Skeletal muscle satellite cell (primary cell): ENCODE data around the gene NAALAD2.
"Not testable (repeated sequence)": the region's sequence is repeated elsewhere in the genome, so short reads cannot be mapped to it uniquely, and the experiment has no call there.

Source experiments
- H3K27me3 ChIP-seq: 2 replicates; pipeline ENCODE4 v1.7.0; 2013; ENCODE audit warnings: low read length; ENCODE audit not compliant: control insufficient read depth, insufficient read depth
- H3K36me3 ChIP-seq: 2 replicates; pipeline ENCODE4 v1.7.0; 2013; ENCODE audit warnings: mild to moderate bottlenecking, control low read depth, low read length; ENCODE audit not compliant: insufficient read depth
- H3K4me1 ChIP-seq: 2 replicates; pipeline ENCODE4 v1.7.0; 2013; ENCODE audit warnings: low read length; ENCODE audit not compliant: control insufficient read depth, insufficient read depth
- H3K4me2 ChIP-seq: 2 replicates; pipeline ENCODE4 v1.7.0; 2013; ENCODE audit warnings: mild to moderate bottlenecking, low read length
- H3K4me3 ChIP-seq: 2 replicates; pipeline ENCODE4 v1.7.0; 2013; ENCODE audit warnings: low read length
- H3K9ac ChIP-seq: 2 replicates; pipeline ENCODE4 v1.7.0; 2013; ENCODE audit warnings: mild to moderate bottlenecking, low read depth, low read length, moderate library complexity
- H3K9me3 ChIP-seq: replicated peaks from 2 replicates; pipeline ENCODE4 v1.7.0; 2013; ENCODE audit warnings: mild to moderate bottlenecking, control low read depth, low read length

Gene NAALAD2

GRCh38 chr11:90221803-90222458 is 87.5 kb downstream of the NAALAD2 start:
- Histone ChIP-seq H3K4me3 (peak overlapping the region; percentile 93), H3K4me2 (peak overlapping the region; percentile 87)

GRCh38 chr11:90222459-90223247 is 88.2 kb downstream of the NAALAD2 start, which contains the start of gene CHORDC1:
Gene CHORDC1, minus strand, starts transcription at chr11:90223049. Its CDS starts 95 bp downstream, at chr11:90222954.
- H3K9me3 ChIP-seq, result no peaks in the 10 kb centered on the region
- peak within 1 kb of the TSS; percentile 93 for H3K4me3 ChIP-seq
- peak within 1 kb of the TSS; percentile 91 for H3K9ac ChIP-seq
- H3K36me3 ChIP-seq, result no peaks in the 10 kb centered on the region
- no peaks in the 10 kb centered on the region for H3K27me3 ChIP-seq
- peak within 1 kb of the TSS; percentile 87 for H3K4me2 ChIP-seq
- H3K4me1 ChIP-seq, result peaks cover 17% of the 10 kb centered on the region

More at GRCh38 chr11:90221803-90222458, 87.5 kb downstream of the NAALAD2 start:
- Histone ChIP-seq H3K36me3 (no peaks in the 10 kb centered on the region), H3K4me1 (peaks cover 17% of the 10 kb centered on the region), H3K9me3 (no peaks in the 10 kb centered on the region), H3K9ac (peak overlapping the region; percentile 91), H3K27me3 (no peaks in the 10 kb centered on the region)

- H3K36me3 ChIP-seq, result no peaks in the 10 kb centered on the region
- peak overlapping the region; percentile 91 for H3K9ac ChIP-seq
- H3K4me2 ChIP-seq, result peak overlapping the region; percentile 87
- no peaks in the 10 kb centered on the region for H3K27me3 ChIP-seq
- H3K9me3 ChIP-seq, result no peaks in the 10 kb centered on the region
- H3K4me1 ChIP-seq, result peaks cover 17% of the 10 kb centered on the region
- peak overlapping the region; percentile 93 for H3K4me3 ChIP-seq
Observed at GRCh38 chr11:90223248-90223585, 88.8 kb downstream of the NAALAD2 start.

GRCh38 chr11:90228056-90228455 is 93.6 kb downstream of the NAALAD2 start:
- Histone ChIP-seq H3K9ac (no peak overlapping the region), H3K36me3 (no peaks in the 10 kb centered on the region), H3K4me1 (no peaks in the 10 kb centered on the region), H3K27me3 (peaks cover 3% of the 10 kb centered on the region), H3K4me2 (no peak overlapping the region), H3K9me3 (no peaks in the 10 kb centered on the region), H3K4me3 (no peak overlapping the region)

GRCh38 chr11:90229791-90230190 is 95.3 kb downstream of the NAALAD2 start:
- Histone ChIP-seq H3K9me3 (no peaks in the 10 kb centered on the region), H3K4me2 (no peak overlapping the region), H3K4me3 (no peak overlapping the region), H3K9ac (no peak overlapping the region), H3K4me1 (no peaks in the 10 kb centered on the region), H3K27me3 (peaks cover 3% of the 10 kb centered on the region), H3K36me3 (no peaks in the 10 kb centered on the region)

- Histone ChIP-seq H3K4me3 (no peak overlapping the region), H3K36me3 (no peaks in the 10 kb centered on the region), H3K4me2 (no peak overlapping the region), H3K27me3 (peaks cover 3% of the 10 kb centered on the region), H3K9ac (no peak overlapping the region), H3K9me3 (no peaks in the 10 kb centered on the region), H3K4me1 (no peaks in the 10 kb centered on the region)
Observed at GRCh38 chr11:90234977-90235376, 100.5 kb downstream of the NAALAD2 start.

- no peaks in the 10 kb centered on the region for H3K9me3 ChIP-seq
- no peaks in the 10 kb centered on the region for H3K4me1 ChIP-seq
- peaks cover 3% of the 10 kb centered on the region for H3K27me3 ChIP-seq
- H3K36me3 ChIP-seq, result no peaks in the 10 kb centered on the region
- no peak overlapping the region for H3K4me2 ChIP-seq
- H3K9ac ChIP-seq, result no peak overlapping the region
- no peak overlapping the region for H3K4me3 ChIP-seq
Observed at GRCh38 chr11:90235526-90235925, 101.1 kb downstream of the NAALAD2 start.

- Histone ChIP-seq H3K4me2 (no peak overlapping the region), H3K9me3 (no peaks in the 10 kb centered on the region), H3K27me3 (no peaks in the 10 kb centered on the region), H3K4me3 (no peak overlapping the region), H3K36me3 (no peaks in the 10 kb centered on the region), H3K9ac (no peak overlapping the region), H3K4me1 (no peaks in the 10 kb centered on the region)
Observed at GRCh38 chr11:90237004-90237403, 102.5 kb downstream of the NAALAD2 start.

- not testable (repeated sequence) for H3K4me1 ChIP-seq, H3K9me3 ChIP-seq, H3K4me3 ChIP-seq, H3K9ac ChIP-seq, H3K36me3 ChIP-seq, H3K27me3 ChIP-seq, H3K4me2 ChIP-seq
Observed at GRCh38 chr11:90239967-90240636, 105.6 kb downstream of the NAALAD2 start.

- no peak overlapping the region for H3K4me3 ChIP-seq
- H3K4me2 ChIP-seq, result no peak overlapping the region
- H3K27me3 ChIP-seq, result peaks cover 3% of the 10 kb centered on the region
- H3K9ac ChIP-seq, result no peak overlapping the region
- no peaks in the 10 kb centered on the region for H3K9me3 ChIP-seq
- no peaks in the 10 kb centered on the region for H3K36me3 ChIP-seq
- no peaks in the 10 kb centered on the region for H3K4me1 ChIP-seq
Observed at GRCh38 chr11:90241414-90241813, 107.0 kb downstream of the NAALAD2 start.
